DOHH2 (cell line): ENCODE data around the gene IFI44L.

ENCODE experiments used
- H3F3A ChIP-seq: fragments of 200-600 bp; sonication (generic), shearing (Covaris generic); 2 replicates; pipeline ENCODE4 v1.6.0; 2016; ENCODE audit warnings: antibody characterized with exemption, mild to moderate bottlenecking; ENCODE audit not compliant: control insufficient read depth, insufficient read depth
- H3K27ac ChIP-seq: fragments of 200-600 bp; sonication (generic); 2 replicates; pipeline ENCODE4 v1.5.1; 2014; ENCODE audit warnings: low read depth, mild to moderate bottlenecking, low read length, moderate library complexity
- H3K27me3 ChIP-seq: fragments of 200-600 bp; sonication (generic); 2 replicates; pipeline ENCODE4 v1.6.1; 2014; ENCODE audit warnings: mild to moderate bottlenecking, low read length, mixed read lengths; ENCODE audit not compliant: control insufficient read depth
- H3K36me3 ChIP-seq: fragments of 200-600 bp; sonication (generic); 2 replicates; pipeline ENCODE4 v1.6.1; 2014; ENCODE audit warnings: mild to moderate bottlenecking, low read length, moderate library complexity, mixed read lengths; ENCODE audit not compliant: control insufficient read depth
- H3K4me1 ChIP-seq: fragments of 200-600 bp; sonication (generic); 2 replicates; pipeline ENCODE4 v1.6.1; 2014; ENCODE audit warnings: mild to moderate bottlenecking, low read length, mixed read lengths; ENCODE audit not compliant: control insufficient read depth
- H3K4me2 ChIP-seq: fragments of 200-600 bp; sonication (generic); 2 replicates; pipeline ENCODE4 v1.6.0; 2014; ENCODE audit warnings: mild to moderate bottlenecking, low read length, moderate library complexity
- H3K4me3 ChIP-seq: fragments of 200-600 bp; sonication (generic); 2 replicates; pipeline ENCODE4 v1.5.1; 2014; ENCODE audit warnings: mild to moderate bottlenecking, low read length, mixed read lengths
- H3K79me2 ChIP-seq: fragments of 200-600 bp; sonication (generic); 2 replicates; pipeline ENCODE4 v1.6.1; 2014; ENCODE audit warnings: mild to moderate bottlenecking, low read length, mixed read lengths; ENCODE audit not compliant: control insufficient read depth
- H3K9me2 ChIP-seq: fragments of 200-600 bp; sonication (generic); replicated peaks from 2 replicates; pipeline ENCODE4 v1.6.1; 2014; ENCODE audit warnings: mild to moderate bottlenecking, low read length, mixed read lengths; ENCODE audit not compliant: control insufficient read depth
- H3K9me3 ChIP-seq: fragments of 200-600 bp; sonication (generic); 2 replicates; pipeline ENCODE4 v1.6.1; 2014; ENCODE audit warnings: antibody characterized with exemption, low read length, mixed read lengths; ENCODE audit not compliant: control insufficient read depth, insufficient read depth
- H4K20me1 ChIP-seq: fragments of 200-600 bp; sonication (generic); 2 replicates; pipeline ENCODE4 v1.6.0; 2014; ENCODE audit warnings: low read depth, mild to moderate bottlenecking, antibody characterized with exemption, low read length, moderate library complexity; ENCODE audit not compliant: control insufficient read depth, insufficient read depth
- CTCF ChIP-seq: fragments of 200-600 bp; sonication (generic); IDR thresholded peaks from one replicate; pipeline ENCODE4 v1.5.1; 2014; ENCODE audit warnings: antibody characterized with exemption, mild to moderate bottlenecking, low read depth, low read length; ENCODE audit not compliant: poor library complexity, severe bottlenecking
- EZH2phosphoT487 ChIP-seq: fragments of 200-600 bp; sonication (generic); IDR thresholded peaks from 2 replicates; pipeline ENCODE4 v1.6.1; 2017; ENCODE audit warnings: borderline replicate concordance, mild to moderate bottlenecking, antibody characterized with exemption, low read length, moderate library complexity, mixed read lengths

Gene IFI44L

GRCh38 chr1:78619803-78620579 lies at the start of gene IFI44L:
Gene IFI44L, plus strand, starts transcription at chr1:78620448. Its CDS starts 7,468 bp downstream, at chr1:78627916.
- H4K20me1 ChIP-seq, result no peaks in the 10 kb centered on the region
- H3F3A ChIP-seq, result no peaks in the 10 kb centered on the region
- TF ChIP-seq EZH2phosphoT487 (no peak), CTCF (no peak)
- no peak within 1 kb of the TSS for H3K4me2 ChIP-seq
- no peak within 1 kb of the TSS for H3K27ac ChIP-seq
- peaks cover 8% of the 10 kb centered on the region for H3K4me1 ChIP-seq
- no peaks in the 10 kb centered on the region for H3K79me2 ChIP-seq
- peaks cover 17% of the 10 kb centered on the region for H3K27me3 ChIP-seq
- H3K36me3 ChIP-seq, result no peaks in the 10 kb centered on the region
- no peaks in the 10 kb centered on the region for H3K9me3 ChIP-seq
- no peaks in the 10 kb centered on the region for H3K9me2 ChIP-seq
- no peak within 1 kb of the TSS for H3K4me3 ChIP-seq

GRCh38 chr1:78570539-78570938 lies 49.7 kb upstream of the IFI44L start:
- no peaks in the 10 kb centered on the region for H3K4me1 ChIP-seq
- H4K20me1 ChIP-seq, result no peaks in the 10 kb centered on the region
- no peak overlapping the region for H3K27ac ChIP-seq
- TF ChIP-seq EZH2phosphoT487 (no peak), CTCF (no peak)
- H3K4me2 ChIP-seq, result no peak overlapping the region
- no peak overlapping the region for H3K4me3 ChIP-seq
- no peaks in the 10 kb centered on the region for H3K27me3 ChIP-seq
- no peaks in the 10 kb centered on the region for H3F3A ChIP-seq
- H3K36me3 ChIP-seq, result no peaks in the 10 kb centered on the region
- H3K79me2 ChIP-seq, result no peaks in the 10 kb centered on the region
- no peaks in the 10 kb centered on the region for H3K9me2 ChIP-seq
- no peaks in the 10 kb centered on the region for H3K9me3 ChIP-seq

- H3K4me1 ChIP-seq, result no peaks in the 10 kb centered on the region
- H3K4me3 ChIP-seq, result no peak overlapping the region
- H3K27me3 ChIP-seq, result no peaks in the 10 kb centered on the region
- no peaks in the 10 kb centered on the region for H3K79me2 ChIP-seq
- H4K20me1 ChIP-seq, result no peaks in the 10 kb centered on the region
- H3K9me2 ChIP-seq, result no peaks in the 10 kb centered on the region
- H3K36me3 ChIP-seq, result no peaks in the 10 kb centered on the region
- no peak overlapping the region for H3K27ac ChIP-seq
- TF ChIP-seq EZH2phosphoT487, result no peak
- no peak for TF ChIP-seq CTCF
- H3K9me3 ChIP-seq, result no peaks in the 10 kb centered on the region
- no peak overlapping the region for H3K4me2 ChIP-seq
- no peaks in the 10 kb centered on the region for H3F3A ChIP-seq
Observed at GRCh38 chr1:78577257-78578100, 42.8 kb upstream of the IFI44L start.
